GM12878 (cell line): Measurements from ENCODE around the gene MEGF6. TPM values are rescaled to one million over a fixed set of nuclear protein-coding genes. Genes with fewer than 3 reads are reported as not detected.
A peak's percentile ranks its signal among the peaks of the same experiment; 100 is the strongest.

Experiments used
- BCL11A ChIP-seq: IDR thresholded peaks from 2 replicates; pipeline ENCODE4 v1.6.1; 2011; ENCODE audit warnings: low read depth, low read length
- CHD1 ChIP-seq: IDR thresholded peaks from 2 replicates; pipeline ENCODE4 v1.6.1; 2012; ENCODE audit warnings: low read depth, low read length, improper control_type of control experiment
- E4F1 ChIP-seq: fragments of 450-650 bp; IDR thresholded peaks from 2 replicates; pipeline ENCODE4 v1.6.1; 2018; ENCODE audit warnings: borderline replicate concordance, mild to moderate bottlenecking; ENCODE audit not compliant: partially characterized antibody
- IRF3 ChIP-seq: fragments of 450-650 bp; IDR thresholded peaks from 2 replicates; pipeline ENCODE4 v1.6.1; 2014; ENCODE audit warnings: mild to moderate bottlenecking
- MTA2 ChIP-seq: fragments of 450-650 bp; IDR thresholded peaks from 2 replicates; pipeline ENCODE4 v1.6.1; 2016; ENCODE audit warnings: low read depth, mild to moderate bottlenecking, moderate library complexity
- NR2F1 ChIP-seq: fragments of 450-650 bp; conservative IDR thresholded peaks from 2 replicates; pipeline ENCODE4 v1.6.1; 2017; ENCODE audit warnings: mild to moderate bottlenecking
- SP1 ChIP-seq: IDR thresholded peaks from one replicate; pipeline ENCODE4 v1.6.1; 2011; ENCODE audit warnings: low read depth, low read length
- TCF7 ChIP-seq: IDR thresholded peaks from 2 replicates; pipeline ENCODE4 v1.6.1; 2014; ENCODE audit warnings: antibody characterized with exemption, borderline replicate concordance
- ZNF384 ChIP-seq: IDR thresholded peaks from 2 replicates; pipeline ENCODE4 v1.6.1; 2012; ENCODE audit warnings: low read depth, mild to moderate bottlenecking, low read length, improper control_type of control experiment, borderline replicate concordance
- polyA plus RNA-seq, 11 experiments: library from polyadenylated mRNA; depleted of rRNA in 4 of 11; unstranded in 6 of 11; stranded (reverse) in 5 of 11; fragments of >200 nt; fragmentation: Nextera tagmentation in 4 of 11; fragmentation: Illumina TruSeq in 1 of 11; extraction: Ambion mirVana in 4 of 11; extraction: Trizol in 1 of 11; gene quantifications; 1 replicate in 1 of 11; 2 replicates in 10 of 11; pipeline versions ENCODE4 v1.2.1 to v1.2.3, GENCODE V29; 2011 to 2016; ENCODE audit warnings: inconsistent platforms in 2 of 11, missing spikeins in 2 of 11, low read depth in 1 of 11
- total RNA-seq, 4 experiments: library from RNA; depleted of rRNA in 3 of 4; stranded (reverse); fragments of >200 nt in 3 of 4; fragmentation: Illumina TruSeq in 1 of 4; extraction: Trizol in 1 of 4; gene quantifications; 2 replicates each; pipeline versions ENCODE4 v1.2.1 to v1.2.3, GENCODE V29; 2013 to 2021
- TF ChIP-seq, protein P1 (sequence below): IDR thresholded peaks from 2 replicates; pipeline ENCODE4 v1.6.1; 2011; ENCODE audit warnings: borderline replicate concordance, low read depth, mild to moderate bottlenecking, moderate library complexity, mixed read lengths, low read length; ENCODE audit not compliant: insufficient read depth; ENCODE audit errors: extremely low read length
- TF ChIP-seq, protein P2 (sequence below): fragments of 450-650 bp; formaldehyde crosslinking; IDR thresholded peaks from 2 replicates; pipeline ENCODE4 v1.5.0; 2022; ENCODE audit warnings: mild to moderate bottlenecking, missing genetic modification characterization
- TF ChIP-seq, protein P3 (sequence below): fragments of 450-650 bp; IDR thresholded peaks from 2 replicates; pipeline ENCODE4 v1.6.1; 2016; ENCODE audit warnings: mild to moderate bottlenecking
- TF ChIP-seq, protein P4 (sequence below): IDR thresholded peaks from 2 replicates; pipeline ENCODE4 v1.6.1; 2011; ENCODE audit warnings: low read depth, low read length, improper control_type of control experiment, borderline replicate concordance
- TF ChIP-seq, protein P5 (sequence below): fragments of 150-350 bp; IDR thresholded peaks from 2 replicates; pipeline ENCODE4 v1.6.1; 2016; ENCODE audit warnings: low read depth, low read length

Gene MEGF6
- total and polyA plus RNA-seq, 10 of the 15 experiments (the other 5 are each of a cell fraction or from before 2014, with no cell fraction given): 0.03 to 0.41 TPM; not detected in 8

GRCh38 chr1:3624200-3625136, 13.2 kb upstream of the MEGF6 start, which contains the start of gene TPRG1L (continued):
- peak; percentile 96 for TF ChIP-seq SP1
- TF ChIP-seq, protein P1, sequence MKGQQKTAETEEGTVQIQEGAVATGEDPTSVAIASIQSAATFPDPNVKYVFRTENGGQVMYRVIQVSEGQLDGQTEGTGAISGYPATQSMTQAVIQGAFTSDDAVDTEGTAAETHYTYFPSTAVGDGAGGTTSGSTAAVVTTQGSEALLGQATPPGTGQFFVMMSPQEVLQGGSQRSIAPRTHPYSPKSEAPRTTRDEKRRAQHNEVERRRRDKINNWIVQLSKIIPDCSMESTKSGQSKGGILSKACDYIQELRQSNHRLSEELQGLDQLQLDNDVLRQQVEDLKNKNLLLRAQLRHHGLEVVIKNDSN: peak; percentile 72
- TF ChIP-seq BCL11A: no peak
- TF ChIP-seq TCF7: no peak
- TF ChIP-seq NR2F1: 0 out of 2 replicates have a peak, but pooled peaks have one; percentile 13
- TF ChIP-seq, protein P2, sequence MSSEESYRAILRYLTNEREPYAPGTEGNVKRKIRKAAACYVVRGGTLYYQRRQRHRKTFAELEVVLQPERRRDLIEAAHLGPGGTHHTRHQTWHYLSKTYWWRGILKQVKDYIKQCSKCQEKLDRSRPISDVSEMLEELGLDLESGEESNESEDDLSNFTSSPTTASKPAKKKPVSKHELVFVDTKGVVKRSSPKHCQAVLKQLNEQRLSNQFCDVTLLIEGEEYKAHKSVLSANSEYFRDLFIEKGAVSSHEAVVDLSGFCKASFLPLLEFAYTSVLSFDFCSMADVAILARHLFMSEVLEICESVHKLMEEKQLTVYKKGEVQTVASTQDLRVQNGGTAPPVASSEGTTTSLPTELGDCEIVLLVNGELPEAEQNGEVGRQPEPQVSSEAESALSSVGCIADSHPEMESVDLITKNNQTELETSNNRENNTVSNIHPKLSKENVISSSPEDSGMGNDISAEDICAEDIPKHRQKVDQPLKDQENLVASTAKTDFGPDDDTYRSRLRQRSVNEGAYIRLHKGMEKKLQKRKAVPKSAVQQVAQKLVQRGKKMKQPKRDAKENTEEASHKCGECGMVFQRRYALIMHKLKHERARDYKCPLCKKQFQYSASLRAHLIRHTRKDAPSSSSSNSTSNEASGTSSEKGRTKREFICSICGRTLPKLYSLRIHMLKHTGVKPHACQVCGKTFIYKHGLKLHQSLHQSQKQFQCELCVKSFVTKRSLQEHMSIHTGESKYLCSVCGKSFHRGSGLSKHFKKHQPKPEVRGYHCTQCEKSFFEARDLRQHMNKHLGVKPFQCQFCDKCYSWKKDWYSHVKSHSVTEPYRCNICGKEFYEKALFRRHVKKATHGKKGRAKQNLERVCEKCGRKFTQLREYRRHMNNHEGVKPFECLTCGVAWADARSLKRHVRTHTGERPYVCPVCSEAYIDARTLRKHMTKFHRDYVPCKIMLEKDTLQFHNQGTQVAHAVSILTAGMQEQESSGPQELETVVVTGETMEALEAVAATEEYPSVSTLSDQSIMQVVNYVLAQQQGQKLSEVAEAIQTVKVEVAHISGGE (CRISPR knock-in tag): no peak
- TF ChIP-seq, protein P3, sequence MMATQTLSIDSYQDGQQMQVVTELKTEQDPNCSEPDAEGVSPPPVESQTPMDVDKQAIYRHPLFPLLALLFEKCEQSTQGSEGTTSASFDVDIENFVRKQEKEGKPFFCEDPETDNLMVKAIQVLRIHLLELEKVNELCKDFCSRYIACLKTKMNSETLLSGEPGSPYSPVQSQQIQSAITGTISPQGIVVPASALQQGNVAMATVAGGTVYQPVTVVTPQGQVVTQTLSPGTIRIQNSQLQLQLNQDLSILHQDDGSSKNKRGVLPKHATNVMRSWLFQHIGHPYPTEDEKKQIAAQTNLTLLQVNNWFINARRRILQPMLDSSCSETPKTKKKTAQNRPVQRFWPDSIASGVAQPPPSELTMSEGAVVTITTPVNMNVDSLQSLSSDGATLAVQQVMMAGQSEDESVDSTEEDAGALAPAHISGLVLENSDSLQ: peak; percentile 97
- no peak for TF ChIP-seq MTA2
- peak; percentile 45 for TF ChIP-seq E4F1
- TF ChIP-seq ZNF384: no peak
- TF ChIP-seq, protein P4, sequence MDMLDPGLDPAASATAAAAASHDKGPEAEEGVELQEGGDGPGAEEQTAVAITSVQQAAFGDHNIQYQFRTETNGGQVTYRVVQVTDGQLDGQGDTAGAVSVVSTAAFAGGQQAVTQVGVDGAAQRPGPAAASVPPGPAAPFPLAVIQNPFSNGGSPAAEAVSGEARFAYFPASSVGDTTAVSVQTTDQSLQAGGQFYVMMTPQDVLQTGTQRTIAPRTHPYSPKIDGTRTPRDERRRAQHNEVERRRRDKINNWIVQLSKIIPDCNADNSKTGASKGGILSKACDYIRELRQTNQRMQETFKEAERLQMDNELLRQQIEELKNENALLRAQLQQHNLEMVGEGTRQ: peak; percentile 49
- TF ChIP-seq, protein P5, sequence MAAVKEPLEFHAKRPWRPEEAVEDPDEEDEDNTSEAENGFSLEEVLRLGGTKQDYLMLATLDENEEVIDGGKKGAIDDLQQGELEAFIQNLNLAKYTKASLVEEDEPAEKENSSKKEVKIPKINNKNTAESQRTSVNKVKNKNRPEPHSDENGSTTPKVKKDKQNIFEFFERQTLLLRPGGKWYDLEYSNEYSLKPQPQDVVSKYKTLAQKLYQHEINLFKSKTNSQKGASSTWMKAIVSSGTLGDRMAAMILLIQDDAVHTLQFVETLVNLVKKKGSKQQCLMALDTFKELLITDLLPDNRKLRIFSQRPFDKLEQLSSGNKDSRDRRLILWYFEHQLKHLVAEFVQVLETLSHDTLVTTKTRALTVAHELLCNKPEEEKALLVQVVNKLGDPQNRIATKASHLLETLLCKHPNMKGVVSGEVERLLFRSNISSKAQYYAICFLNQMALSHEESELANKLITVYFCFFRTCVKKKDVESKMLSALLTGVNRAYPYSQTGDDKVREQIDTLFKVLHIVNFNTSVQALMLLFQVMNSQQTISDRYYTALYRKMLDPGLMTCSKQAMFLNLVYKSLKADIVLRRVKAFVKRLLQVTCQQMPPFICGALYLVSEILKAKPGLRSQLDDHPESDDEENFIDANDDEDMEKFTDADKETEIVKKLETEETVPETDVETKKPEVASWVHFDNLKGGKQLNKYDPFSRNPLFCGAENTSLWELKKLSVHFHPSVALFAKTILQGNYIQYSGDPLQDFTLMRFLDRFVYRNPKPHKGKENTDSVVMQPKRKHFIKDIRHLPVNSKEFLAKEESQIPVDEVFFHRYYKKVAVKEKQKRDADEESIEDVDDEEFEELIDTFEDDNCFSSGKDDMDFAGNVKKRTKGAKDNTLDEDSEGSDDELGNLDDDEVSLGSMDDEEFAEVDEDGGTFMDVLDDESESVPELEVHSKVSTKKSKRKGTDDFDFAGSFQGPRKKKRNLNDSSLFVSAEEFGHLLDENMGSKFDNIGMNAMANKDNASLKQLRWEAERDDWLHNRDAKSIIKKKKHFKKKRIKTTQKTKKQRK: peak; percentile 60; the same call in 1 of the 2 replicates
- no peak for TF ChIP-seq CHD1
- TF ChIP-seq IRF3: peak; percentile 89
